ENCODE results near the gene ZNF442. TPM values are rescaled to one million over a fixed set of nuclear protein-coding genes. Genes with fewer than 3 reads are reported as not detected.
A peak's percentile ranks its signal among the peaks of the same experiment; 100 is the strongest.

The ZNF442 gene
- total RNA-seq, 1 donor from 2014 or later: 4.3 TPM

GRCh38 chr19:12350890-12351197 lies 14.6 kb downstream of the ZNF442 start:
- Mint-ChIP-seq H3K27ac (no peak overlapping the region), H3K9me3 (peaks cover 68% of the 10 kb centered on the region), H3K4me1 (no peaks in the 10 kb centered on the region), H3K4me3 (no peak overlapping the region), H3K36me3 (peaks cover 70% of the 10 kb centered on the region), H3K27me3 (ENCODE audit: low read depth) (no peaks in the 10 kb centered on the region)
- TF ChIP-seq CTCF (IDR thresholded peaks at IDR 0.05; ENCODE audit: unreplicated experiment): no peak
- no peak for DNase-seq (ENCODE audit: low spot score in 2 of 2, unreplicated experiment in 2 of 2)

- Mint-ChIP-seq H3K4me3 (no peak overlapping the region), H3K27ac (no peak overlapping the region), H3K36me3 (peaks cover 74% of the 10 kb centered on the region), H3K9me3 (peaks cover 72% of the 10 kb centered on the region), H3K4me1 (no peaks in the 10 kb centered on the region), H3K27me3 (ENCODE audit: low read depth) (no peaks in the 10 kb centered on the region)
- no peak for TF ChIP-seq CTCF (IDR thresholded peaks at IDR 0.05; ENCODE audit: unreplicated experiment)
- no peak for DNase-seq (ENCODE audit: low spot score in 2 of 2, unreplicated experiment in 2 of 2)
Observed at GRCh38 chr19:12350185-12350889, 15.1 kb downstream of the ZNF442 start.

GRCh38 chr19:12346896-12347295 lies 18.6 kb downstream of the ZNF442 start:
- Mint-ChIP-seq H3K27ac (no peak overlapping the region), H3K36me3 (peaks cover 62% of the 10 kb centered on the region), H3K27me3 (ENCODE audit: low read depth) (no peaks in the 10 kb centered on the region), H3K9me3 (peaks cover 63% of the 10 kb centered on the region), H3K4me1 (no peaks in the 10 kb centered on the region), H3K4me3 (no peak overlapping the region)
- TF ChIP-seq CTCF (IDR thresholded peaks at IDR 0.05; ENCODE audit: unreplicated experiment): no peak
- DNase-seq (ENCODE audit: low spot score in 2 of 2, unreplicated experiment in 2 of 2): no peak

- no peaks in the 10 kb centered on the region for H3K27me3 Mint-ChIP-seq (ENCODE audit: low read depth)
Observed at GRCh38 chr19:12345197-12345596, 20.3 kb downstream of the ZNF442 start.

GRCh38 chr19:12333162-12334159 lies 32.0 kb downstream of the ZNF442 start, which contains the start of gene ZNF563:
TSS of gene ZNF563 (minus strand) at chr19:12333633. CDS start at chr19:12333482, 151 bp downstream.
- Mint-ChIP-seq H3K9me3 (no peaks in the 10 kb centered on the region), H3K27ac (peak within 1 kb of the TSS; percentile 96), H3K4me3 (peak within 1 kb of the TSS; percentile 95), H3K4me1 (peaks cover 22% of the 10 kb centered on the region), H3K27me3 (ENCODE audit: low read depth) (no peaks in the 10 kb centered on the region), H3K36me3 (peaks cover 1% of the 10 kb centered on the region)
- no peak for TF ChIP-seq CTCF (IDR thresholded peaks at IDR 0.05; ENCODE audit: unreplicated experiment)
- DNase-seq (ENCODE audit: low spot score in 2 of 2, unreplicated experiment in 2 of 2): peak; percentile 87 to 97

More at GRCh38 chr19:12345197-12345596, 20.3 kb downstream of the ZNF442 start:
- DNase-seq (ENCODE audit: low spot score in 2 of 2, unreplicated experiment in 2 of 2): no peak
- Mint-ChIP-seq H3K9me3 (peaks cover 59% of the 10 kb centered on the region), H3K4me1 (no peaks in the 10 kb centered on the region), H3K27ac (no peak overlapping the region), H3K36me3 (peaks cover 54% of the 10 kb centered on the region), H3K4me3 (no peak overlapping the region)
- TF ChIP-seq CTCF (IDR thresholded peaks at IDR 0.05; ENCODE audit: unreplicated experiment): no peak

Data from mesothelial cell of epicardium (in vitro differentiated cells).